Keratinocyte (primary cell): Measurements from ENCODE around the gene BTG1. TPM values are rescaled to one million over a fixed set of nuclear protein-coding genes. Genes with fewer than 3 reads are reported as not detected.

ENCODE experiments used
- DNase-seq: peaks from one replicate; pipeline ENCODE4 v3.0.0-alpha.2; 2011; ENCODE audit warnings: low read depth, missing footprints, low spot score
- FAIRE-seq: peaks from 2 replicates; lab custom pipeline; 2011; peaks lifted over from hg19 to GRCh38; lab: Jason Lieb, UNC
- H2AFZ ChIP-seq: 2 replicates; pipeline ENCODE4 v1.6.0; 2012; ENCODE audit warnings: low read length, control low read depth, inconsistent platforms; ENCODE audit not compliant: control insufficient read depth
- H3K27ac ChIP-seq: 2 replicates; pipeline ENCODE4 v1.5.1; 2011; ENCODE audit warnings: low read length; ENCODE audit not compliant: control insufficient read depth, insufficient read depth
- H3K27me3 ChIP-seq: 3 replicates; pipeline ENCODE4 v1.6.0; 2011; ENCODE audit warnings: low read length; ENCODE audit not compliant: control insufficient read depth, insufficient read depth; ENCODE audit errors: extremely low read depth
- H3K36me3 ChIP-seq, 2 experiments: 2 replicates in 1 of 2; 3 replicates in 1 of 2; pipeline ENCODE4 v1.5.1; 2011; ENCODE audit warnings: low read length in 2 of 2, mild to moderate bottlenecking in 1 of 2; ENCODE audit not compliant: control insufficient read depth in 2 of 2, insufficient read depth in 2 of 2; ENCODE audit errors: extremely low read depth in 1 of 2
- H3K4me1 ChIP-seq: 3 replicates; pipeline ENCODE4 v1.5.1; 2011; ENCODE audit warnings: low read length; ENCODE audit not compliant: control insufficient read depth, insufficient read depth; ENCODE audit errors: extremely low read depth
- H3K4me2 ChIP-seq: 3 replicates; pipeline ENCODE4 v1.6.0; 2011; ENCODE audit warnings: low read depth, low read length; ENCODE audit not compliant: control insufficient read depth, insufficient read depth; ENCODE audit errors: extremely low read depth
- H3K4me3 ChIP-seq, 3 experiments: fragments of 200-600 bp in 1 of 3; sonication (generic) in 1 of 3; 2 replicates in 2 of 3; 3 replicates in 1 of 3; pipeline ENCODE4 v1.5.1; 2011 to 2016; ENCODE audit warnings: low read length in 3 of 3, mild to moderate bottlenecking in 3 of 3, control low read depth in 2 of 3, inconsistent platforms in 1 of 3, low read depth in 1 of 3, mixed read lengths in 1 of 3, mixed run types in 1 of 3, moderate library complexity in 1 of 3; ENCODE audit not compliant: control insufficient read depth in 2 of 3, insufficient read depth in 2 of 3; ENCODE audit errors: extremely low read depth in 1 of 3
- H3K79me2 ChIP-seq: 2 replicates; pipeline ENCODE4 v1.6.0; 2012; ENCODE audit warnings: low read length; ENCODE audit not compliant: control insufficient read depth, insufficient read depth
- H3K9ac ChIP-seq: 3 replicates; pipeline ENCODE4 v1.6.0; 2011; ENCODE audit warnings: low read length; ENCODE audit not compliant: control insufficient read depth, insufficient read depth; ENCODE audit errors: extremely low read depth
- H3K9me1 ChIP-seq: 3 replicates; pipeline ENCODE4 v1.6.0; 2011; ENCODE audit warnings: low read length; ENCODE audit not compliant: control insufficient read depth, insufficient read depth; ENCODE audit errors: extremely low read depth
- H3K9me3 ChIP-seq: 2 replicates; pipeline ENCODE4 v1.5.1; 2012; ENCODE audit warnings: low read depth, low read length; ENCODE audit not compliant: control insufficient read depth
- H4K20me1 ChIP-seq: 3 replicates; pipeline ENCODE4 v1.6.0; 2011; ENCODE audit warnings: low read length; ENCODE audit not compliant: control insufficient read depth, insufficient read depth; ENCODE audit errors: extremely low read depth
- CTCF ChIP-seq, 3 experiments: IDR thresholded peaks in 1 of 3; conservative IDR thresholded peaks in 1 of 3; optimal IDR thresholded peaks in 1 of 3; 2 replicates in 2 of 3; 3 replicates in 1 of 3; pipeline versions ENCODE3 to v1.5.1; 2011; ENCODE audit warnings: low read length in 3 of 3, mild to moderate bottlenecking in 3 of 3, moderate library complexity in 2 of 3, control low read depth in 1 of 3, inconsistent platforms in 1 of 3; ENCODE audit not compliant: insufficient read depth in 2 of 3; ENCODE audit errors: extremely low read depth in 1 of 3
- EZH2 ChIP-seq: IDR thresholded peaks from one replicate; pipeline ENCODE4 v1.6.1; 2012; ENCODE audit warnings: inconsistent platforms, mild to moderate bottlenecking, low read length, moderate library complexity
- dilution Hi-C: fragments of 300-500 bp; cut with MboI; formaldehyde crosslinking; loops from one replicate; pipeline ENCODE4 v1.7.0; 2020; ENCODE audit warnings: low sequenced_read_pairs; ENCODE audit not compliant: extremely low pct_ligation_motif_present
- polyA plus RNA-seq, 5 experiments: library from polyadenylated mRNA; depleted of rRNA in 3 of 5; stranded (reverse) in 3 of 5; stranded (forward) in 1 of 5; unstranded in 1 of 5; fragments of >200 nt; gene quantifications; 1 replicate in 1 of 5; 2 replicates in 3 of 5; 3 replicates in 1 of 5; pipeline versions ENCODE4 v1.2.1 to v1.2.3, GENCODE V29; 2011 to 2012; ENCODE audit warnings: missing spikeins in 2 of 5, low read depth in 1 of 5, low replicate concordance in 1 of 5

BTG1 gene
- polyA plus RNA-seq, 1 donor (not counting 4 experiments of a cell fraction or from before 2014, with no cell fraction given) = 40.7 TPM

GRCh38 chr12:92176646-92177045 is 31.0 kb upstream of the BTG1 start:
- Histone ChIP-seq H3K4me3 (no peak overlapping the region), H4K20me1 (no peaks in the 10 kb centered on the region), H2AFZ (no peak overlapping the region), H3K79me2 (no peaks in the 10 kb centered on the region), H3K27ac (no peak overlapping the region), H3K4me2 (no peak overlapping the region), H3K4me1 (no peaks in the 10 kb centered on the region), H3K36me3 (no peaks in the 10 kb centered on the region), H3K27me3 (no peaks in the 10 kb centered on the region), H3K9me1 (no peaks in the 10 kb centered on the region), H3K9me3 (no peaks in the 10 kb centered on the region), H3K9ac (no peak overlapping the region)
- dilution Hi-C loops = no loop called here
- FAIRE-seq = no peak
- TF ChIP-seq CTCF (optimal IDR thresholded peaks at IDR 0.05 in 1 of 3, IDR thresholded peaks at IDR 0.05 in 1 of 3, conservative IDR thresholded peaks at IDR 0.05 in 1 of 3; ENCODE audit: extremely low read depth in 1 of 3, insufficient read depth in 2 of 3, low read length in 3 of 3) (no peak), EZH2 (no peak)
- no peak for DNase-seq

GRCh38 chr12:92175961-92176360 is 30.3 kb upstream of the BTG1 start:
- no peaks in the 10 kb centered on the region for H3K27me3 ChIP-seq
- DNase-seq (no peak), FAIRE-seq (no peak)
- H3K4me1 ChIP-seq = no peaks in the 10 kb centered on the region
- H4K20me1 ChIP-seq = no peaks in the 10 kb centered on the region
- no peak overlapping the region for H3K4me3 ChIP-seq
- H3K36me3 ChIP-seq = no peaks in the 10 kb centered on the region
- no peaks in the 10 kb centered on the region for H3K79me2 ChIP-seq
- H3K9ac ChIP-seq = no peak overlapping the region
- H3K9me1 ChIP-seq = no peaks in the 10 kb centered on the region
- no peak overlapping the region for H3K4me2 ChIP-seq
- dilution Hi-C loops = no loop called here
- TF ChIP-seq EZH2 (no peak), CTCF (optimal IDR thresholded peaks at IDR 0.05 in 1 of 3, IDR thresholded peaks at IDR 0.05 in 1 of 3, conservative IDR thresholded peaks at IDR 0.05 in 1 of 3; ENCODE audit: extremely low read depth in 1 of 3, insufficient read depth in 2 of 3, low read length in 3 of 3) (no peak)
- no peaks in the 10 kb centered on the region for H3K9me3 ChIP-seq
- no peak overlapping the region for H2AFZ ChIP-seq
- H3K27ac ChIP-seq = no peak overlapping the region
